Measurements from ENCODE around the gene MAST4.

DNA sequence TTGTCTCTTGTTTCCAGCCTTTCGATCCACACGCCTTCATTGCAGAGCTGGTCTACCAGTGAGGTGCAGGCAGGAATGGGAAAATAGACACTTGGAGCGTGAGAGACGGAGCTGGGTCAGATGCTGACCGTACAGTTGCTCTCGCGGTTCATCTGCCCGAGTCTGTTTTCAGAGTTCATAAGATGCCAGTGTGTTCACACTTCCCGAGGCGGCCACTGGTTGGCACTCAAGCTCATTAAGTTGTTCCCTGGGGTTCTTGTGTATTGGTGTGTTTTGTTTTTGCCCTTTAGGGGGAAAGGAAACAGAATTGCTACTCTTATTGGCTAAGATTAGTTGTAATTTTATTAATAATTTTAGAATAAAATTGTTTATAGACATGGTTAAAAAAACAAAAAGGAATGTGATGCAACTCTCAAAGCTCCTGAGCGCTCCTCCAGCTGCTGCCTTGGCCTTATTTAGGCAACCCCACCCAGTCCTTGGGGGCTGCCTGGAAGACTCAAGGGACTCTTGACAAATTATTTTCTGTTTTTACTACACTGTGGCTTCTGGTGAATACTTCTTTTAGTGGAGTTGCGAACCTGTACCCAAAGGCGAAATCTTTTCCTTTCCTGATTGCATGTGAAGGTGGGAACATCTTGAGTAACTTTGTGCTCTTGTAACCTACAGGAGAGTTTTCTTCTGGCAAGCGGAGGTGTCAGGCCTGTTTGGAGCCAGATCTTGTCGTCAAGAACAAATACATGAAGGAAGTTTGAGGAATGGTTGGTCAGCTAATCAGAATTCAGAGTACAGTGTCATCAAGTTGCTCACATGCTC lies 146.1 kb downstream of the MAST4 start:
- TF ChIP-seq, protein P1, sequence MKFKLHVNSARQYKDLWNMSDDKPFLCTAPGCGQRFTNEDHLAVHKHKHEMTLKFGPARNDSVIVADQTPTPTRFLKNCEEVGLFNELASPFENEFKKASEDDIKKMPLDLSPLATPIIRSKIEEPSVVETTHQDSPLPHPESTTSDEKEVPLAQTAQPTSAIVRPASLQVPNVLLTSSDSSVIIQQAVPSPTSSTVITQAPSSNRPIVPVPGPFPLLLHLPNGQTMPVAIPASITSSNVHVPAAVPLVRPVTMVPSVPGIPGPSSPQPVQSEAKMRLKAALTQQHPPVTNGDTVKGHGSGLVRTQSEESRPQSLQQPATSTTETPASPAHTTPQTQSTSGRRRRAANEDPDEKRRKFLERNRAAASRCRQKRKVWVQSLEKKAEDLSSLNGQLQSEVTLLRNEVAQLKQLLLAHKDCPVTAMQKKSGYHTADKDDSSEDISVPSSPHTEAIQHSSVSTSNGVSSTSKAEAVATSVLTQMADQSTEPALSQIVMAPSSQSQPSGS (IDR thresholded peaks at IDR 0.05; ENCODE audit: low read length): no peak
- TF ChIP-seq EGR1 (IDR thresholded peaks at IDR 0.05; ENCODE audit: borderline replicate concordance, low read depth, low read length) (no peak), YY1 (IDR thresholded peaks at IDR 0.05; ENCODE audit: low read depth, low read length) (no peak), RNF2 (IDR thresholded peaks at IDR 0.05; ENCODE audit: borderline replicate concordance, low read depth, low read length, missing control alignments, poor library complexity, severe bottlenecking) (no peak), POLR2A (IDR thresholded peaks at IDR 0.05; ENCODE audit: control extremely low read depth in 1 of 2, low read depth in 2 of 2, low read length in 2 of 2) (no peak), GABPA (IDR thresholded peaks at IDR 0.05; ENCODE audit: borderline replicate concordance, insufficient read depth, low read length) (no peak), GTF2F1 (IDR thresholded peaks at IDR 0.05; ENCODE audit: borderline replicate concordance, low read depth, low read length) (no peak), EP300 (IDR thresholded peaks at IDR 0.05; ENCODE audit: borderline replicate concordance in 1 of 2, low read depth in 2 of 2, low read length in 2 of 2) (no peak), EZH2 (IDR thresholded peaks at IDR 0.05; ENCODE audit: low read depth, low read length, severe bottlenecking) (no peak), TEAD4 (IDR thresholded peaks at IDR 0.05; ENCODE audit: low read depth, low read length) (no peak), POLR2AphosphoS5 (IDR thresholded peaks at IDR 0.05; ENCODE audit: low read depth, low read length) (no peak), RXRA (IDR thresholded peaks at IDR 0.05; ENCODE audit: insufficient read depth, low read depth, low read length) (no peak)
- TF ChIP-seq, protein P2, sequence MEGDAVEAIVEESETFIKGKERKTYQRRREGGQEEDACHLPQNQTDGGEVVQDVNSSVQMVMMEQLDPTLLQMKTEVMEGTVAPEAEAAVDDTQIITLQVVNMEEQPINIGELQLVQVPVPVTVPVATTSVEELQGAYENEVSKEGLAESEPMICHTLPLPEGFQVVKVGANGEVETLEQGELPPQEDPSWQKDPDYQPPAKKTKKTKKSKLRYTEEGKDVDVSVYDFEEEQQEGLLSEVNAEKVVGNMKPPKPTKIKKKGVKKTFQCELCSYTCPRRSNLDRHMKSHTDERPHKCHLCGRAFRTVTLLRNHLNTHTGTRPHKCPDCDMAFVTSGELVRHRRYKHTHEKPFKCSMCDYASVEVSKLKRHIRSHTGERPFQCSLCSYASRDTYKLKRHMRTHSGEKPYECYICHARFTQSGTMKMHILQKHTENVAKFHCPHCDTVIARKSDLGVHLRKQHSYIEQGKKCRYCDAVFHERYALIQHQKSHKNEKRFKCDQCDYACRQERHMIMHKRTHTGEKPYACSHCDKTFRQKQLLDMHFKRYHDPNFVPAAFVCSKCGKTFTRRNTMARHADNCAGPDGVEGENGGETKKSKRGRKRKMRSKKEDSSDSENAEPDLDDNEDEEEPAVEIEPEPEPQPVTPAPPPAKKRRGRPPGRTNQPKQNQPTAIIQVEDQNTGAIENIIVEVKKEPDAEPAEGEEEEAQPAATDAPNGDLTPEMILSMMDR (IDR thresholded peaks at IDR 0.05; ENCODE audit: control extremely low read depth in 1 of 3, insufficient read depth in 1 of 3, low read depth in 1 of 3, low read length in 3 of 3): peak; percentile 59 to 66 (median 60)
- TF ChIP-seq, protein P3, sequence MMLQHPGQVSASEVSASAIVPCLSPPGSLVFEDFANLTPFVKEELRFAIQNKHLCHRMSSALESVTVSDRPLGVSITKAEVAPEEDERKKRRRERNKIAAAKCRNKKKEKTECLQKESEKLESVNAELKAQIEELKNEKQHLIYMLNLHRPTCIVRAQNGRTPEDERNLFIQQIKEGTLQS (IDR thresholded peaks at IDR 0.05; ENCODE audit: insufficient read depth, low read depth, low read length): no peak

Measured in H1 (cell line).